Dermis microvascular lymphatic vessel endothelial cell (primary cell): ENCODE measurements around the gene GJA5. TPM values are rescaled to one million over a fixed set of nuclear protein-coding genes. Genes with fewer than 3 reads are reported as not detected.

Source experiments
- DNase-seq, 2 donors: peaks; one replicate each; pipeline versions ENCODE4 v3.0.0 to v3.0.0-alpha.2; 2010; ENCODE audit warnings: low read depth in 2 of 2
- total RNA-seq: library from RNA; depleted of rRNA; stranded (reverse); fragments of >200 nt; gene quantifications from 2 replicates; pipeline ENCODE4 v1.2.1, GENCODE V29; 2014

GJA5 gene
- total RNA-seq, 1 donor from 2014 or later = 0.26 TPM

DNA sequence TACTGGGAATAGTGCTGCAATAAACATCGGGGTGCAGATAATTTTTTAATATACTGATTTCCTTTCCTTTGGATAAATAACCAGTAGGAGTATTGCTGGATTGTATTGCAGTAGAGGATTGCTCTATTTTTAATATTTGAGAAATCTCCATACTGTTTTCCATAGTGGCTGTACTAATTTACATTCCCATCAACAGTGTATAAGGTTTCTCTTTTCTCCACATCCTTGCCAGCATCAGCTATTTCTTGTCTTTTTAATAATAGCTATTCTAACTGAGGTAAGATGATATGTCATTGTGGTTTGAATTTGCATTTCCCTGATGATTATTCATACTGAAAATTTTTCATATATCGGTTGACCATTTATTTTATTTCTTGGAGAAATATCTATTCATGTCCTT lies 31.1 kb downstream of the GJA5 start:
- DNase-seq = no peak

- DNase-seq = no peak
Observed at GRCh38 chr1:147726168-147726567, 34.2 kb downstream of the GJA5 start.

DNA sequence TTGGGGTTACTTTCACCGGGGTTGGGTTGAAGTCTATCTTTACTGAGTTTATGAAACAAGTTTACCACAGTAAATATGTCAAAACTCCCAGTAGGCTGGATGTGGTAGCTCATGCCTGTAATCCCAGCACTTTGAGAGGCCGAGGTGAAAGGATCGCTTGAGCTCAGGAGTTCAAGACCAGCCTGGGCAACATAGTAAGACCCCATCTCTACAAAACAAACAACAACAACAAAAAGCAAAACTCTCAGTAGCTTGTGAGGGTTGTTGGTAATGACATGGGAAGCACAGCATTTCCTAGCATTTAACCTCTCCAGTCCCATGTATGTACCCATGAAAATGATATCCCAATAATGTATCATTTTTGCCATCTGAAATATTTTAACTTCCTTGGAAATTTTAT lies 34.7 kb downstream of the GJA5 start:
- no peak for DNase-seq

- DNase-seq = peak in 1 of 2 donors; percentile 67
Observed at GRCh38 chr1:147723691-147724323, 36.6 kb downstream of the GJA5 start.

DNA sequence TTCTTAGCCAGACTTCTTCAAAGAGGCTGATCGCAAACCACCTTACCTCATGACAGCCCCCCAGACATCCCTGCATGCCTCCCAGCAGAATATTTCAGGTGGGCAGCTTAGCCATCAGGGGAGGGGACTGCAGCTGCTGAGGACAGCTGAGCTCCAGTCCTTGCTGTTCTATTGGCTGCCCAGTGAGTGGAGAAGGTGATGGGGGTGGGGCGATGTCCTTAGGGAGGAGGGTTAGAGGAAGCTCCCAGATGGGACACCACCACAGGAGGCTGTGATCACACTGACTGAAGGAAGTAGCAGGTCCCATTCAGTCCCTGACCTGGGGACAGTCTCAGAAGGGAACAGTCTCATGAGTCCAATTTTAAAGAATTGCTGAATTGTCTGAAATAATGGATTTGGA lies 38.3 kb downstream of the GJA5 start:
- no peak for DNase-seq

DNA sequence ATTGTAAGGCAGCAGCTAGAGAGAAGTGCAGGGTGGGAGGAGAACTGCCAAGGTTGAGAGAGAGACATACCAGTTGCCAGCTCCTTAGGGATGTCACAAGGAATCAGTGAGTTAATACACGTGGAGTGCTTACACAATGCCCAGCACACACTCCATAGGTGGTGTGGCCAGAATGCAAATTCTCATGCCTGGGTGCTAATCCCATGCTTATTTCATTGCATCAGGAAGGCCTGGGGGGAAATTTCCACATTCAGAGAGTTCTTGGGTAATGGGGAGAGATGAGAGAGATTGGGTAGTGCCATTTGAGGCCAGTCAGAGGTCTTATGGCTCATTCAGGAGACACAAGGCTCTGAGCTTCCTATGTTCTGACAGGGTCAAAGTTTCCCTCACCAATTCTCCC lies 38.7 kb downstream of the GJA5 start:
- no peak for DNase-seq

DNA sequence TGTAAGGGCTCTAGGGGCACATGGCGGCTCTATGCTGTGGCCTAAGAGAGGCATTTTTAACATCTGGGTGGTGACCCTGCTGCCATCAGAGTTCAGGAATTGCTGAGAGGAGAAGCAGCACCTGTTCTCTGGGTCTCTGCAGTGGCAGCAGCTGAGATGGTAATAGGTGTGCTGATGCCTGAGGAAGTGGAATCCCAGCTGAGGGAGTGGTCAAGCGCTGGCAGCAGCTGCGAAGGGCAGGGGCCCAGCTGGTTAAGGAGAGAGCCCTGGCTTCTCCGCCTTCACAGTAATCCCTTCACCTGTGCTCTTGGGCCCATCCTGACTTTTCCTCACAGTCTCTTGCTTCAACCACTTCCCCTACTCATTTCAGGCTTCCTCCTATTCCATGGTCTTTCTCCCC lies 39.8 kb downstream of the GJA5 start:
- no peak for DNase-seq

GRCh38 chr1:147719711-147720225 lies 40.6 kb downstream of the GJA5 start:
- DNase-seq = no peak

DNA sequence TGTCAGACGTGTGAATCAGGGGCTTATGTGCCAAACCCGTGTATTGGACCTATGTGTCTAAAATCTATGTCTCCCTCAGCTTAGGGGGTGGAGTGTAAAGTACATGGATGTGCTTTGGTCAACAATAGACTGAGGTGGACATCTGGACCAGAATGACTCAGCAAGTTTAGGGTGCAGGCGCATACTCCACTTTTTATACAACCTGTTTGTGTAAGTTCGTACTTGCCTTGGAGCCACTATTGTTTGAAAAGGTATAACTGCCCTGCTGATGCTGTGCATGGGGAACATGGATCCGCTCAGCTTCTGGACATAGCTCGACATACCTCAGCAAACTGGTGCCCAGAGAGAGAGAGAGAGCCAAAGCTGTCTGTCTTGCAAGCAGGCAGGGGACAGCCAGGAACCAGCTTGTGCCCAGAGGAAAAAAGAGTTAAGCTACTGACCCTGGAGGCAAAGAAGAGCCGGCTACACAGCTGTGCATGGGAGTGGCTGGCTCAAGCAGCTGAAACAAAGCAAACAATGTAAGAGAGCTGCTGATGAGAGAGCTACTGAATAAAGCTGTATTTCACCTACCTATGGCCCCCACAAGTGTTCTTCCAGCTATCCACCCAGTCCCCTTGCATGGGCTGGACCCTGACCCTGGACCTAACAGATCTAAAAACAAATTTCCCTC lies 41.2 kb downstream of the GJA5 start:
- DNase-seq = no peak

DNA sequence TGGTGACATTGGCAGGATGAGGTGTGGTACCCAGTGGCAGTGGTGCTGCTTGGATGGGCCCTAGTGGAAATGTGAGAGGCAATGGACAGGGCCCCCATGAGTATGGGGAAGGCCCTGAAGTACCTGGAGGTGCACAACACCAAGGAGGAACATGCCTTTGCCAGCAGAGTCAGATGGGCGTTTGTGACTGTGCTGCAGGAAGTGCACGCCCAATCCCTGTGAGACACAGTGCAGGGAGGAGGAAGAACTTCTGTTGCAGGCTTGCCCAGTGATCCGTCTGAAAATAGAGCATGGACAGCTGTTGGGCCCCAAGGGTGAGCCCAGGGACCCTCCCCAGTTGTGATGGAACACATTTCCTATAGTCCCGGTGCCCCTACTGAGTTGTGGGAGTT lies 42.7 kb downstream of the GJA5 start:
- DNase-seq = no peak

DNA sequence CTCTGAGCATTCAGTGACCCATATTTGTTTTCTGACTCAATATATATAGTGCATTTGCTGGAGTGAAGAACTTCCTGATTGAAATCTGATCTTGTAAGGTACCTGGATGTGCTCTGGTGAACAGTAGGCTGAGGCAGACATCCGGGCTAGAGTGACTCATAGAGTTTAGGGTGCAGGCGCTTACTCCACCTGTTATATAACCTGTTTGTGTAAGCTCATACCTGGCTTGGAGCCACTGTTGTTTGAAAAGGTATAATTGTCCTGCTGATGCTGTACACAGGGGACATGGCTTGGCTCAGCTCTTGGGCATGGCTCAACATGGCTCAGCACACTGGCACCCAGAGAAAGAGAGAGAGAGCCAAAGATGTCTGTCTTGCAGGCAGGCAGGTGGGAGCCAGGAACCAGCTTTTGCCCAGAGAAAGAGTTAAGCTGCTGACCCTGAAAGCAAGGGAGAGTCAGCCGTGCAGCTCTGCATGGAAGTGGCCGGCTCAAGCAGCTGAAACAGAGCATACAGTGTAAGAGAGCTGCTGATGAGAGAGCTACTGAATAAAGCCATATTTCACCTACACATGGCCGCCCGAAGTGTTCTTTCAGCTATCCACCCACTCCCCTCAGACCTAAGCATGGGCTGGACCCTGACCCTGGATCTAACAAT lies 43.2 kb downstream of the GJA5 start:
- peak in 1 of 2 donors; percentile 8 for DNase-seq

GRCh38 chr1:147712605-147713004 lies 47.8 kb downstream of the GJA5 start:
- DNase-seq = no peak

Other genes with a start within 250 kb of the GJA5 start
- 1.5 and 2.2 TPM in 2 replicates for gene BCL9, start 219.1 kb downstream of the GJA5 start, total RNA-seq
- gene ACP6, start 90.1 kb downstream of the GJA5 start, total RNA-seq = 2.4 and 3.5 TPM in 2 replicates
- gene GJA8, start 142.2 kb upstream of the GJA5 start, total RNA-seq = not detected in 2 replicates
- 9.6 and 12.8 TPM in 2 replicates for gene GPR89B, start 167.8 kb upstream of the GJA5 start, total RNA-seq